Hepatocyte (in vitro differentiated cells): Measurements from ENCODE around the gene DENND1A. TPM values are rescaled to one million over a fixed set of nuclear protein-coding genes. Genes with fewer than 3 reads are reported as not detected.

Experiments used
- DNase-seq: peaks from one replicate; pipeline ENCODE4 v3.0.0-alpha.2; 2016; ENCODE audit warnings: low spot score
- H2AFZ ChIP-seq: fragments of 200-600 bp; sonication (generic); 2 replicates; pipeline ENCODE4 v1.6.0; 2016; ENCODE audit warnings: antibody characterized with exemption, mild to moderate bottlenecking
- H3K27ac ChIP-seq: fragments of 200-600 bp; sonication (generic); 2 replicates; pipeline ENCODE4 v1.5.1; 2016; ENCODE audit warnings: mild to moderate bottlenecking
- H3K27me3 ChIP-seq: fragments of 200-600 bp; sonication (generic); 2 replicates; pipeline ENCODE4 v1.6.1; 2016
- H3K36me3 ChIP-seq: fragments of 200-600 bp; sonication (generic); replicated peaks from 2 replicates; pipeline ENCODE4 v1.5.1; 2016; ENCODE audit warnings: low read depth; ENCODE audit not compliant: insufficient read depth
- H3K4me1 ChIP-seq: fragments of 200-600 bp; sonication (generic); 2 replicates; pipeline ENCODE4 v1.5.1; 2016; ENCODE audit warnings: mild to moderate bottlenecking, moderate library complexity; ENCODE audit not compliant: insufficient read depth
- H3K4me2 ChIP-seq: fragments of 200-600 bp; sonication (generic); 2 replicates; pipeline ENCODE4 v1.6.0; 2016
- H3K4me3 ChIP-seq: fragments of 200-600 bp; sonication (generic); 2 replicates; pipeline ENCODE4 v1.5.1; 2016; ENCODE audit warnings: mild to moderate bottlenecking
- H3K79me2 ChIP-seq: fragments of 200-600 bp; sonication (generic); 2 replicates; pipeline ENCODE4 v1.6.0; 2017; ENCODE audit warnings: mild to moderate bottlenecking
- H3K9me2 ChIP-seq: fragments of 200-600 bp; sonication (generic); replicated peaks from 2 replicates; pipeline ENCODE4 v1.6.0; 2017; ENCODE audit warnings: mild to moderate bottlenecking; ENCODE audit not compliant: insufficient read depth
- H3K9me3 ChIP-seq: fragments of 200-600 bp; sonication (generic); 2 replicates; pipeline ENCODE4 v1.5.1; 2016; ENCODE audit warnings: low read depth, mild to moderate bottlenecking
- H4K20me1 ChIP-seq: fragments of 200-600 bp; sonication (generic); 2 replicates; pipeline ENCODE4 v1.6.0; 2016; ENCODE audit warnings: mild to moderate bottlenecking; ENCODE audit not compliant: insufficient read depth, poor library complexity, severe bottlenecking
- EZH2 ChIP-seq: fragments of 200-600 bp; sonication (generic); IDR thresholded peaks from 2 replicates; pipeline ENCODE4 v1.6.1; 2016; ENCODE audit warnings: antibody characterized with exemption, mild to moderate bottlenecking, borderline replicate concordance
- EZH2phosphoT487 ChIP-seq: fragments of 200-600 bp; sonication (generic); IDR thresholded peaks from one replicate; pipeline ENCODE4 v1.6.1; 2018; ENCODE audit warnings: antibody characterized with exemption, mild to moderate bottlenecking, low read depth, moderate library complexity; ENCODE audit not compliant: unreplicated experiment, severe bottlenecking
- WGBS: methylation state at CpG from one replicate; pipeline ENCODE4 v1.1.6; 2016; ENCODE audit warnings: low lambda C conversion rate; ENCODE audit errors: missing lambda C conversion rate; 5-methylcytosine and 5-hydroxymethylcytosine counted together
- polyA plus RNA-seq: library from polyadenylated mRNA; unstranded; fragments of >200 nt; fragmentation: Nextera tagmentation; extraction: Ambion mirVana; gene quantifications from 2 replicates; pipeline ENCODE4 v1.2.1, GENCODE V29; 2016
- total RNA-seq: library from RNA; depleted of rRNA; stranded (reverse); fragments of >200 nt; gene quantifications from 2 replicates; pipeline ENCODE4 v1.2.3, GENCODE V29; 2014
- TF ChIP-seq, protein P1 (sequence below): fragments of 200-600 bp; sonication (generic); IDR thresholded peaks from 2 replicates; pipeline ENCODE4 v1.5.1; 2016; ENCODE audit warnings: antibody characterized with exemption, mild to moderate bottlenecking; ENCODE audit not compliant: poor library complexity

Gene DENND1A
- total and polyA plus RNA-seq, 2 experiments from 2014 or later = 24.0 to 28.9 TPM

DNA sequence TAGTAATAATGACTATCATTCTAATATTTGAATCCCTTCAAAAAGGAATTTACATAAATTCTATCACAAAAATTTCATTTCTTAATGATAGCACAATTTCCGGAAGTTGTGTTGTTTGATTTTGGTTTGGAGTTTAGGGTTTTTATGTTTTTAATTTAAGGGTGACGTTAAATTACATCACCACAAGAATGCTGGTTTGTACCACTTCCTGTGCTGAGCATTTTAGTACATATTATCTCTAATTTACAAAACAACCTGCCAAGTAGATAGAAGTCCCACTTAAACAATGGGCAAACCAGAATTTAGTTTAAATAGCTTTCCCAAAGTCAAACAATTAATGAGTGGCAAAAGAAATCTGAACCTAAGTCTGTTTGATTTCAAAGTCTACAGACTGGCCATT lies 63.4 kb downstream of the DENND1A start:
- H3K4me3 ChIP-seq = no peak overlapping the region
- H3K4me1 ChIP-seq = peaks cover 4% of the 10 kb centered on the region
- no peak overlapping the region for H3K27ac ChIP-seq
- no peak for TF ChIP-seq EZH2phosphoT487
- no peak for TF ChIP-seq EZH2
- TF ChIP-seq, protein P1, sequence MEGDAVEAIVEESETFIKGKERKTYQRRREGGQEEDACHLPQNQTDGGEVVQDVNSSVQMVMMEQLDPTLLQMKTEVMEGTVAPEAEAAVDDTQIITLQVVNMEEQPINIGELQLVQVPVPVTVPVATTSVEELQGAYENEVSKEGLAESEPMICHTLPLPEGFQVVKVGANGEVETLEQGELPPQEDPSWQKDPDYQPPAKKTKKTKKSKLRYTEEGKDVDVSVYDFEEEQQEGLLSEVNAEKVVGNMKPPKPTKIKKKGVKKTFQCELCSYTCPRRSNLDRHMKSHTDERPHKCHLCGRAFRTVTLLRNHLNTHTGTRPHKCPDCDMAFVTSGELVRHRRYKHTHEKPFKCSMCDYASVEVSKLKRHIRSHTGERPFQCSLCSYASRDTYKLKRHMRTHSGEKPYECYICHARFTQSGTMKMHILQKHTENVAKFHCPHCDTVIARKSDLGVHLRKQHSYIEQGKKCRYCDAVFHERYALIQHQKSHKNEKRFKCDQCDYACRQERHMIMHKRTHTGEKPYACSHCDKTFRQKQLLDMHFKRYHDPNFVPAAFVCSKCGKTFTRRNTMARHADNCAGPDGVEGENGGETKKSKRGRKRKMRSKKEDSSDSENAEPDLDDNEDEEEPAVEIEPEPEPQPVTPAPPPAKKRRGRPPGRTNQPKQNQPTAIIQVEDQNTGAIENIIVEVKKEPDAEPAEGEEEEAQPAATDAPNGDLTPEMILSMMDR = no peak
- H3K9me3 ChIP-seq = no peaks in the 10 kb centered on the region
- DNase-seq = no peak
- H3K4me2 ChIP-seq = no peak overlapping the region
- WGBS = 87% methylated on average over 2 of the region's 2 CpGs
- H4K20me1 ChIP-seq = no peaks in the 10 kb centered on the region
- no peaks in the 10 kb centered on the region for H3K9me2 ChIP-seq
- no peak overlapping the region for H2AFZ ChIP-seq
- H3K27me3 ChIP-seq = no peaks in the 10 kb centered on the region
- H3K79me2 ChIP-seq = no peaks in the 10 kb centered on the region
- H3K36me3 ChIP-seq = no peaks in the 10 kb centered on the region

DNA sequence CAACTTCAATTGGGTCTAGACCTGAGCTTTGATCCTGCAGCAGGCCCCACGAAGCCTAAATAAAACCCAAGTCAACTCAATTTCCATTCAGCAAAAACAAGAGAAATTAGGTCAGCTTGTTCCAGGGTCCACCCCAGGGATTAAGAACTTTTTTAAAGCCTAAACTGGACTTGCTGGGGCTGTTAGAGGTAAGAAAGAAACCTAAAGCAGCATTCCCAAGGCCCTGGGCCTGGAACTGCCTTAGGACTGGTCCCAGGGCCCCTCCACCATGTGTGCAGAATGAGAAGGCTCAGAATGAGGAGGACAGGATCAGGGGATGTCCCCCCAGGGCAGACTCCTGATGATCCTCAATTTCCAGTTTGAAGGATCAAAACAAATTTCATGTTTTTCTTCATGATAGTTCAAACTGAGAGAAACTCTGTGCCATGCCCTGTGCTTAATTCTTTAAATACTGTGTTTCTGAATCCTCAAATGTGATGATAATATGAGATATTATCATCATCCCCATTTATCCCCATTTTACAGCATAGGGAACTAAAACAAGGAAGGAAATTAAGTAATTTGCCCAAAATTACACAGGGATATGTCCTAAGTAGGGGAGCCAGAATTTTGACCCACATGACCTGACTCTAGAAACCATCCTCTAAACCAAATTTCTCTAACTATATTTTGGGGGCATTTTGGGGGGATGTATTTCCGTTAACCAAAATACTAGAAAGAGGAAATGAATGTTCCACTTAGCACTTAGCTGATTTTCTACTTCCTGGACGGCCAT lies 64.5 kb downstream of the DENND1A start:
- Histone ChIP-seq H3K27me3 (no peaks in the 10 kb centered on the region), H3K79me2 (no peaks in the 10 kb centered on the region), H2AFZ (no peak overlapping the region), H3K36me3 (no peaks in the 10 kb centered on the region), H3K9me3 (no peaks in the 10 kb centered on the region), H3K27ac (no peak overlapping the region), H3K4me3 (no peak overlapping the region), H3K4me2 (no peak overlapping the region), H3K4me1 (peaks cover 4% of the 10 kb centered on the region), H3K9me2 (no peaks in the 10 kb centered on the region), H4K20me1 (no peaks in the 10 kb centered on the region)
- no peak for DNase-seq
- 93% methylated on average over 3 of the region's 3 CpGs for WGBS
- TF ChIP-seq EZH2phosphoT487 (no peak), EZH2 (no peak)
- TF ChIP-seq, protein P1 = no peak

DNA sequence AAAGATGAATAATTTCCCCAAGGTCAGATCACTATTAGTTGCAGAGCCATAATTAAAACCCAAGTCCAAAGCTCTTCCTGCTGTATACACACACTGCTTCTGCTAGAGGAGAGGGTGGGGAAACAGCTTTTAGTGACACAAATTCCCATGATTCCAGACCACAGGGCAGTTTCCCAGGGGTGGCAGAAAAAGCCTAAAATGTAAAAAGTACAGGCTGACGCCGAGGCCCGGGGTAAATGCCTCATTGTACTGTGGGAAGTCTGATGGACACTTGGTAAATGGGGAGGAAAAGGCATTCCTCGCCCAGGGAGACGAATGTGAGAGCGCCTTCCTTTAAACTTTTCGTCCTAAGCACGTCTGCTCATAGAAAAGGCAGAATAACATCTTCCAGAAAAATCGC lies 65.7 kb downstream of the DENND1A start:
- H3K36me3 ChIP-seq = no peaks in the 10 kb centered on the region
- H3K27ac ChIP-seq = no peak overlapping the region
- H3K79me2 ChIP-seq = no peaks in the 10 kb centered on the region
- H3K4me1 ChIP-seq = peaks cover 4% of the 10 kb centered on the region
- TF ChIP-seq EZH2phosphoT487 (no peak), EZH2 (no peak)
- TF ChIP-seq, protein P1 = no peak
- H3K9me2 ChIP-seq = no peaks in the 10 kb centered on the region
- DNase-seq = no peak
- H3K4me2 ChIP-seq = no peak overlapping the region
- no peak overlapping the region for H2AFZ ChIP-seq
- no peaks in the 10 kb centered on the region for H4K20me1 ChIP-seq
- H3K4me3 ChIP-seq = no peak overlapping the region
- no peaks in the 10 kb centered on the region for H3K9me3 ChIP-seq
- no peaks in the 10 kb centered on the region for H3K27me3 ChIP-seq
- 75% methylated on average over 9 of the region's 9 CpGs for WGBS
